ENCODE data around the gene DDX56. TPM values are rescaled to one million over a fixed set of nuclear protein-coding genes. Genes with fewer than 3 reads are reported as not detected.

Gene DDX56
- total and polyA plus RNA-seq, 2 of the 13 experiments (the other 11 are each of a cell fraction or from before 2014, with no cell fraction given): 82.6 to 120 TPM

DNA sequence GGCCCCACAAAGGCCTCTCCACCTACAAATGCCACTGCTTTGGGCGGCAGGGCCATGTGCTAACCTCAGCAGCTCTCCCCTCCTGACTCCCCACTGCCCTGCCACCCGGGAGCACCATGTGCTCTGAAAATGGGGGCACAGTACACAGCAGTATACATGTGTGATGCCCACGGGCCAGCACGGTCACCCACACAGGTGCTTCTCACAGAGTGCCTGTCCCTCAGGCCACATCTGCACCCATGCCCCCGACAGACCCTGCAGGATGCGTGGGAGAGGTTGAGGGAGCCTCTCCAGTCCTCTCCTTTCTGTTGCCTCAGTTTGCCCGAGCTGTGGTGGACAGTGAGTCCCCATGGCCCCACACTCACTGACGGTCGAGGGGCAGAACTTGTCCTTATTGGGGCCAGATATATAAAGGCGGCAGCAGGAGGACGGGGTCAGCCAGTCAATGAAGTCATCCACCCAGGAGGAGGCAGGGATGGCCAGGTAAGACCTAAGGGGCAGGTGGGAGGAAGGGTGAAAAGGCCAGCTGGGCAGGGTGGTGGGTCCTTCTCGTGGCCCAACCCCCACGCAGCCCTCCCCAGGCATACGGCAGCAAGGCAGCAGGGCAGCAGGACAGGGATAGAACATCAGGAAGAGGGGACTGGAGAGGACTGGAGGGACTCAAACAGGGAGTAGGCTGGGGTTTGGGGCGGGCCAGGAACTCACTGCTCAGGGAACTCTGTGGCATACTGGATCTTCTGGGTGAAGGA lies 52.2 kb downstream of the DDX56 start:
- WGBS (ENCODE audit: low lambda C conversion rate): 97% methylated on average over 9 of the region's 15 CpGs
- no peaks in the 10 kb centered on the region for H3K9me3 ChIP-seq (ENCODE audit: low read length)
- ATAC-seq (no peak), DNase-seq (ENCODE audit: low spot score) (no peak), FAIRE-seq (no peak)
- TF ChIP-seq NFE2L1 (CRISPR knock-in tag; IDR thresholded peaks at IDR 0.05; ENCODE audit: borderline replicate concordance) (no peak), ZFX (CRISPR knock-in tag; IDR thresholded peaks at IDR 0.05; ENCODE audit: low read depth) (no peak), FOXK2 (IDR thresholded peaks at IDR 0.05) (no peak)
- TF ChIP-seq, protein P1, sequence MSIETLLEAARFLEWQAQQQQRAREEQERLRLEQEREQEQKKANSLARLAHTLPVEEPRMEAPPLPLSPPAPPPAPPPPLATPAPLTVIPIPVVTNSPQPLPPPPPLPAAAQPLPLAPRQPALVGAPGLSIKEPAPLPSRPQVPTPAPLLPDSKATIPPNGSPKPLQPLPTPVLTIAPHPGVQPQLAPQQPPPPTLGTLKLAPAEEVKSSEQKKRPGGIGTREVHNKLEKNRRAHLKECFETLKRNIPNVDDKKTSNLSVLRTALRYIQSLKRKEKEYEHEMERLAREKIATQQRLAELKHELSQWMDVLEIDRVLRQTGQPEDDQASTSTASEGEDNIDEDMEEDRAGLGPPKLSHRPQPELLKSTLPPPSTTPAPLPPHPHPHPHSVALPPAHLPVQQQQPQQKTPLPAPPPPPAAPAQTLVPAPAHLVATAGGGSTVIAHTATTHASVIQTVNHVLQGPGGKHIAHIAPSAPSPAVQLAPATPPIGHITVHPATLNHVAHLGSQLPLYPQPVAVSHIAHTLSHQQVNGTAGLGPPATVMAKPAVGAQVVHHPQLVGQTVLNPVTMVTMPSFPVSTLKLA (IDR thresholded peaks at IDR 0.05): peak; percentile 81
- TF ChIP-seq, protein P2, sequence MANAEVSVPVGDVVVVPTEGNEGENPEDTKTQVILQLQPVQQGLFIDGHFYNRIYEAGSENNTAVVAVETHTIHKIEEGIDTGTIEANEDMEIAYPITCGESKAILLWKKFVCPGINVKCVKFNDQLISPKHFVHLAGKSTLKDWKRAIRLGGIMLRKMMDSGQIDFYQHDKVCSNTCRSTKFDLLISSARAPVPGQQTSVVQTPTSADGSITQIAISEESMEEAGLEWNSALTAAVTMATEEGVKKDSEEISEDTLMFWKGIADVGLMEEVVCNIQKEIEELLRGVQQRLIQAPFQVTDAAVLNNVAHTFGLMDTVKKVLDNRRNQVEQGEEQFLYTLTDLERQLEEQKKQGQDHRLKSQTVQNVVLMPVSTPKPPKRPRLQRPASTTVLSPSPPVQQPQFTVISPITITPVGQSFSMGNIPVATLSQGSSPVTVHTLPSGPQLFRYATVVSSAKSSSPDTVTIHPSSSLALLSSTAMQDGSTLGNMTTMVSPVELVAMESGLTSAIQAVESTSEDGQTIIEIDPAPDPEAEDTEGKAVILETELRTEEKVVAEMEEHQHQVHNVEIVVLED (CRISPR knock-in tag; IDR thresholded peaks at IDR 0.05; ENCODE audit: borderline replicate concordance): no peak
- ChIA-PET POLR2A (no interaction called here), CTCF (ENCODE audit: low intra/inter-chr PET ratio, low total read pairs) (no interaction called here)
- H3K27me3 ChIP-seq (ENCODE audit: control insufficient read depth in 1 of 2, insufficient read depth in 2 of 2, low read length in 2 of 2): no peaks in the 10 kb centered on the region
- H3K4me1 ChIP-seq (ENCODE audit: insufficient read depth, low read length): no peaks in the 10 kb centered on the region
- peaks cover 12 to 39% of the 10 kb centered on the region in 2 experiments for H3K36me3 ChIP-seq (replicated peaks in 1 of 2; ENCODE audit: control insufficient read depth in 1 of 2, insufficient read depth in 2 of 2, low read length in 2 of 2)
- H3K27ac ChIP-seq (ENCODE audit: extremely low read length, insufficient read depth, low read length): no peak overlapping the region
- no peak overlapping the region for H3K4me2 ChIP-seq (ENCODE audit: low read depth, low read length)
- H3K4me3 ChIP-seq (replicated peaks in 1 of 3; ENCODE audit: insufficient read depth in 1 of 3, low read depth in 2 of 3, low read length in 3 of 3): no peak overlapping the region
- in situ Hi-C loops (cut with HindIII; ENCODE audit: extremely low pct_ligation_motif_present, low pct_unique_long_range_greater_than_20kb) (no loop called here), intact Hi-C loops (cut with micrococcal nuclease; ENCODE audit: unreplicated experiment) (no loop called here)
- no peak overlapping the region for H2AFZ ChIP-seq (ENCODE audit: low read length)
- H3K79me2 ChIP-seq (ENCODE audit: insufficient read depth, low read length): no peaks in the 10 kb centered on the region
- H4K20me1 ChIP-seq (ENCODE audit: insufficient read depth, low read length): no peaks in the 10 kb centered on the region
- no peak overlapping the region for H3K9ac ChIP-seq (ENCODE audit: insufficient read depth, low read depth, low read length)
- no TSS peak for BruUV-seq (replicated peaks)

All from HepG2 (cell line).